Measurements from ENCODE around the gene PCYT2.
"Not testable (repeated sequence)": the region's sequence is repeated elsewhere in the genome, so short reads cannot be mapped to it uniquely, and the experiment has no call there.

Gene PCYT2

DNA sequence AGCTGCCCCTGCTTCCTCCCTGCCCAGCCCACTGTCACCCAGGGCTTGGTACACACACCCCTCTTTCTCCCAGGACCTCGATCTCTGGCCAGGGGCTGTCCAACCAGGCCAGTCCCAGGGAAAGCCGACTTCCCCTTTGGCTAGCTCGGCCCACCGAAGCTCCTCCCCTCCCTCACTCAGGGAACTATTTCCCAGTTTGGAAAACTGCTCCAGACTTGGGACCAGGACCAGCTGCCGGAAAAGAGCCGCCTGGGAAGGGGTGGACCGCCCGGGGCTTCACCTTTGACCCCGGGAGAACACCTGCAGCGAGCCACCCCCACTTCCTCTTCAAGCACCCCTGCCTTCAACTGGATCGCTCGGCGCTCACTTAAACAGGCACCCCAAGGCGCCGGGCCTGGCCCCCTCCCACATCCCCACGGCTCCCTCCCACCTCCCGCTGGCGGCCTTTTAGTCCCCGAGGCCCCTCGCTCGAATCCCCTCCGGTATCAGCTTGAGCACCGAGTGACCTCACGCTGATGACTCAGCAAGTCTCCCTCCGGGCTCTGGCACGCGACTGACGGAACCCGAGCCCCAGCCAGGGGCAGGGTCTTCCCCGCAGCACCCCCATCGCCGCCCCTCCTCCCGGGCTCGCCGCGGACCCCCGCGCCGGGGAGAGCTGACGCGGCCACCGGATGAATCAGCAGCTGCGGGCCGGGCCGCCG lies 15.4 kb upstream of the PCYT2 start:
- peak; percentile 71 for DNase-seq

DNA sequence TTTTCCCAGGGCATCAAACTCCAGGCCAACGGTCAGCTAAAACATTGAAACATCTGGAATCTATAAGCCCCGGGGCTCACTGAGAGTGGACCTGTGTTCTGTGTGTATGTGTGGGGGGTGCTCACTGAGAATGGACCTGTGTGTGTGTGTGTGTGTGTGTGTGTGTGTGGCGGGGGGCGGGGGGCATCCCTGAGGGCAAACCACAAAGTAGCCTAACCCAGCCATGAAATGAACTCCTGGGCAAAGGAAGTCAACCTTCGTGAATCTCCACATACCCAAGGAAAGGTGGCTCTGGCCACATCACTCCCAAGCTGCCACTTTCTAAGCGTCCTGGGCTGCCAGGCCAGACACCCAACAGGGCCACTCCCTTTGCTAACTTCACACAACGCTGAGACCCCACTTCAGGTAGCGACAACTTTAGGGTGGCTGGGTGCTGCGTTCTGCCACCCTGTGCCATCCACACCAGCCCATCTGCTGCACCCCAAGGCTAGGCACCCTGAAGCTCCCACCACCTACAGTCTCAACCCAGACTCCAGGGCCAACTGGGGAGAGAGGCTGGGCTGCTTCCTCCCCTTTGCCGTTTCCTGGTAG lies 14.8 kb upstream of the PCYT2 start:
- DNase-seq = no peak

GRCh38 chr17:81924557-81925532 lies 13.6 kb upstream of the PCYT2 start:
- no peak for DNase-seq

DNA sequence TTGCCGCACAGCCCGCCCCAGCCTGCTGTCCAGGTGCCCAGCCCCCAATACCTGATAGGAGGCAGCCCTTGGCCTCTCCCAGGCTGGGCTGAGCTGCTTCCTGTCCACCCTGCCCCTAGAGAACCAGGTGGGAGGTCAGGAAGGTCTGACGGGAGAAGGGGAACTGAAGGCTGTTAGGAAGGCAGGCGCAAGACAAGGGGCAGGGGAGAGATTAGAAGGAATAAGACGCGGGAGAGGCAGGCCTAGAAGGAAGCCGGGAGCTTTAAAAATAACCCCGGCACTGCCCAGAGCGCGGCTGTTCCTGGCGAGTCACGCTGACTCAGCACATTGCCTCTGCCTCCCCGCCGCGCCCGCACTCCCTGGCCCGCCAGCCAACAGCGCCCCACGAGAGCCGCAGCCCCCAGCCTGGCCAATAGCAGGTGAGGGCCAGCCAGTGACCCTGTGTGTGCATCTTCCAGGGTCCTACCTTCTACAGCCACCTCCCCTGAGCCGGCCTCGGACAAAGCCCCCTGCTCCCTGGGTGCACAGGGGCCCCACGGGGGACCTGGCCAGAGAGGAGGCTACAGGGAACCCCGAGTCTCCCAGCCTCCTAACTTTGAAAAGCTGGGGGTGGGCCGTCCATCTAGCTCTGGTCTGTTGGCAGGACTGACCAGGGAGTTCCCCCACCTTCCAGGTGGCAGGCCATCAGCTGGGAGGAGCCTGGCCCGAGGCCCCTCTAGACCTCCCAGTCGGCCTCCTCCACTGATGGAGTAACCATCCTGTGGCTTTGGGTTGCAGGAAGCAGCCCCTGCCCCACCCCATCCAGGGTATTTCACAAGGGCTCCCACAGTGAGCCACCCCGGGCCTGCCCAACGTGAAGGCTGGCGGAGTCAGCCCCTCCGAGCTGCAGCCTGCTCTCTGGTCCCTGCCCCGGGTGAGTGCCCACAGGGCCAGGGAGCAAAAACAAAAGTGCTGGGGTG lies 12.4 kb upstream of the PCYT2 start:
- peak; percentile 73 for DNase-seq

GRCh38 chr17:81922566-81923301 lies 11.5 kb upstream of the PCYT2 start:
- DNase-seq = no peak

GRCh38 chr17:81921996-81922565 lies 10.9 kb upstream of the PCYT2 start:
- DNase-seq = no peak

GRCh38 chr17:81921537-81921862 lies 10.3 kb upstream of the PCYT2 start:
- DNase-seq = no peak

GRCh38 chr17:81920612-81921536 lies 9.7 kb upstream of the PCYT2 start:
- no peak for DNase-seq

DNA sequence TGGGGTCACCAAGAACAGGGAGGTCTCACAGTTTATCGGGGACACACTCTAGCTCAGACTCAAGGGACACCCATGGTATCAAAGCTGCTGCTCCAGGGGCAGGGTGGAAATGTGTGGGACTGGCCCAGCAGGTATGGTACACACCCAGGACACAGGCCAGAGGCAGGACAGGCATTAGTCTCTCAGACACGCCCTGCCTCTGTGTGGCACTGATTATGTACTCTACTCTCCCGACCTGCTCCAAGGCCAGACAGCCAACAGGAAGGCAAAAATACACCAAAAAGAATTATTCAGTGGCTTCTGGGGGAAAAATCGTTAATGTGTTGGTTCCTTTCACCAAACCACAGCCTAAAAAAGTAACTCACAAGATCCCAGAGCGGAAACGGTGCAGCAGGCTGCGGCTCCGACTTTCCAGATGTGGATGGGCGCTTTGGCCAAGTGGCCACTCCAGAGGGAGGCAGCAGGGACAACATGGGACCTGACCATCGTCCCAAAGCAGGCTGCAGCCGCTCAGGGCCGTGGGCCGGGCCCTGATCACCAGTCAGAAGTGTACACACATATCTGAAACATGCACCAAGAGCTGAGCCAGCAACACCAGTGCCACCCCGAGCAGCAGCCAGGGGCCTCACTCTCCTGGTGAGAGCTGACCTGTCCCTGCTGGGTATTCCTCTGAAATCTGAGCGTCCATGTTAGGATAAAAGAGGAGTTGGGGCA lies 7.8 kb upstream of the PCYT2 start:
- no peak for DNase-seq

DNA sequence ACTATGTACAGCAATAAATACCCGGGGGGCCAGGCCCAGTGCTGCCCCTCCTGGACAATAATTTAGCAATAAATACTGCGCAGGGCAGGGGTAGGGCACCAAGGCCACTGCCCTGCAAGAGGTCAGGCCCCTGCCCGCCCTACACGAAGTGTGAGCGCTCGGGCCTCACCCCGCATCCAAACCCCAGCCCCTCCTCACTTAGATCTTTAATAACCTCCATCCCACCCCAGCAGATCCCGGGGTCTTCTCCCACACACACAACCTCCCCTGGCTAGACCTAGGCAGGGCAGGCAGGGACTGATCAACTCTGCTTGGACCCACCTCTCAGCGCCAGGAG lies 7.1 kb upstream of the PCYT2 start:
- DNase-seq = not testable (repeated sequence)

DNA sequence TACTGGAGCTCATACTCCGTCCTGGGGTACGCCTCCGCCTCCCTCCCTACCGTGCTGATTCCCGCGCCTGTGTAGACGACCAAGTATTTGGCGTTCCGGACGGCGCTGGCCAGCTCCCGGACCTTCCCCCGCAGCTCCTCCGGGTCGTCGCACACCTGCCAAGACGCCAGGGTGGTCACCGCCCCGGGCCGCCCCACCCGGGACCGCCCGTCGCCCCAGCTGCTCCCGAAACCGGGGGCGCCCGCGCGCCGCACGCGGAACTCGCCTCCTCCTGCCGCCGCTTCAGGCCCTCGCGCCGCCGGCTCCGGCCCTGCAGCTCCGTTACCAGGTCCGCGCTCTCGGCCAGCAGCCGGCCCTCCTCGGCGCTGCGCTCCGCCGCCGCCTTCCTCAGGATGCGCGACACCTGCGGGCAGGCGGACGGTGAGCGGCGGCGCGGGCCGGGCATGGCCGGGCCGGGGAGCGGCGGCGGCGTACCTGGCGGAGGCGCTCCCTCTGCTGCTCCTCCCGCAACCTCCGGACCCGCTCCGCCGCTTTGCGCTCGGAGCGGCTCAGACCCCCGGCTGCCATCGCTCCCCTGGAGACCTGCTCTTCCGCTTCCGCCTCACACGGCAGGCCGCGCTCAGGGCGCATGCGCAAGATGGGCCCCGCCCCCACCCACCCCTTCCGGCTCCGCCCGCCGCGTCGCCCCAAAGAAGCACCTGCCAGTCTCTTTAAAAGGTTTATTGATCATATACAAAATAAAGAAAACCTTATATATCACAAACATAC lies 6.5 kb upstream of the PCYT2 start, which contains the start of gene SIRT7:
Gene SIRT7, minus strand, starts transcription at position 612 of the 768 bp plus-strand sequence. Its CDS starts 45 bp downstream, at position 567.
- DNase-seq = peak; percentile 67

- no peak for DNase-seq
Measured at GRCh38 chr17:81916234-81917001, 5.2 kb upstream of the PCYT2 start.

DNA sequence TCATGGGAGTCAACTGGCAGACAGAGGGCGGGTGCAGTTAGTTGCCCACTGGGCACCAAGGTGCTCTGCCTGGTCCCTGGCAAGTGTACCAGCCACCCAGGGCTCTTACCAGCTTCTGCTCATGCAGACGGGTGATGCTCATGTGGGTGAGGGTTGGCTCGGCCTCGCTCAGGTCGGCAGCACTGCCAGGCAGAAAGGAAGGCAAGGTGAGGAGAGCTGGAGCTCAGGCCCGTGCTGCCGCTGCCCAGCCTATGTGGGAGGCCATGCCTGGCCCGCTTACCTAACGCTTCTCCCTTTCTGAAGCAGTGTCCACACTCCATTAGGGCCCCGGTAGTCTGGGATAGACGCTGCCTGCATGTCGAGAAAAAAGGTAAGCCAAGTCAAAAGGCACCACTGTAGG lies 4.1 kb upstream of the PCYT2 start:
- DNase-seq = no peak

DNA sequence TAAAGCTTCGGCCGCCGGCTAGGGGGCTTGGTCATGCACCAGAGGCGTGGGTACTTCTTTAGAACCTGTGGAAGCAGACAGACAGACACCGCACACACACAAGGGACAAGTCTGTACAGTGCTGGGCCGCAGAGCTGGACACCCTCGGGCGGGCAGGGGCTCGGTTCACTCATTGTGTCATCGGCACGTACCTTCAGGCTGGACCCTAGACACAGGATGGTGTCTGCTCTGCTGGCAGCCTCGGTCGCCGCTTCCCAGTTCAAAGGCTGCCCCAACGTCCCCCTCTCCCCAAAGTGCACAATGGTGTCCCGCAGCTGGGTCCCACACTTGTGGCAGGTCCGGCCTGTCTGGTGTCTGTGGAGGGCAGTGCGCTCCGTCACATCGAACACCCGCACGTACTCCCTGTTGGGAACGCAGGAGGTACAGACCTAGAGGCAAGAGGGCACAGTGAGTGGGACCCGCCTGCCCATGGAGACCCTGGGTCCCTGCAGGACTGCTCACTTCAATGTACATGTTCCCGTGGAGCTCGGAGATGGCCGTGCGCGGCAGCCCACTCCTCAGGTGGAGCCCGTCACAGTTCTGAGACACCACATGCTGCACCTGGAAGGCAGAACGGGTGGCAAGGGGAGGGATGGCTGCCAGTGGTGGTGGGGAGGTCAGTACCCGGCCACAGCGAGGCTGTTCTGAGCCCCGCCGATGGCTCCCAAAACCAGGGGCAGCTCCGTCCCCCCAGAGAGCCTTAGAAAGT lies 3.1 kb upstream of the PCYT2 start:
- no peak for DNase-seq

GRCh38 chr17:81913394-81914102 lies 2.3 kb upstream of the PCYT2 start:
- DNase-seq = no peak

DNA sequence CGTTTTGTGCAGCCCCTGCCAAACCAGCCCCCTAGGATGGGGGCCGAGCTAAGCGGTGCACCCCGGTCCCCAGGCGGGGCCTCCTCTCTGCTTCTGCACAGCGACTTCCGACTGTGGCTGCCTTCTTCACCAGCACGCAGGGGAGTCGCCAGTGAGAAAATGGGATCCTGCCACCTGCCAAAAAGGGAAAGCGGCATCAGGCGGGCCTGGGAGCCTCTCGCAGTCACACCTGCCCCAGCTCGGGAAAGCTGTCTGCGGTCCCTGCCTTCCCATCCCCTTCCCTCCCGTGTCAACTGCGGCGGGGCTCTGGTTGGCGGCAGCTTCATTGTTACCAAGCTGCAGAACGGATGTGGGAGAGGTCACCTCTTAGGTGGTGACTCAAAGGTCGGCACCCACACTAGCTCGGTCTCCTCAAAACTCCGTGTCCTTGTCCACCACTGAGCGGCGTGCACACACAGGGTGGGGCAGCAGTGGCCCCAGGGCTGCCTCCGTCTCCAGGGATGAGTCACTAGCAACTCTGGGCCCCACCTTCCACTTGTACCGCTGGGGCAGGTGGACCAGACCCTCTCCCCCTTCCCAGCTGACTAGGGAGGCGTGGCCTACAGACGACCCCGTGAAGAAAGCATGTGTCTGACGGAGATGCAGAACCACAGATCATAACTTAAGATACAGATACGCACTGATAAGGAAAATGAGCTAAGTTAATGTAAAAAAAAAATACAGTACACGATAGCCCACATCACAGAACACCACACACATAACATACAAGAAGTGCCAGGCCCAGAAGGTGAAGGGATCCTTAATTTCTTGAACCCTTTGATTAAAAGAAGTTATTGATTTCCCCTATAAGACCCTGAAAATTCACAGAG lies 1.5 kb upstream of the PCYT2 start:
- DNase-seq = no peak
